Pancreas (tissue), 10 donors: ENCODE results near the gene ATXN8OS. TPM values are rescaled to one million over a fixed set of nuclear protein-coding genes. Genes with fewer than 3 reads are reported as not detected.

Experiments used
- ATAC-seq, 4 donors: fragments of 200-7000 bp; cut with Tn5 transposase; one replicate each; pipeline versions ENCODE4 v1.8.0 to v1.9.1; 2020; ENCODE audit warnings: mild to moderate bottlenecking in 4 of 4, moderate library complexity in 4 of 4
- DNase-seq, 6 donors: peaks; one replicate each; pipeline ENCODE4 v3.0.0-alpha.2; 2020
- FAIRE-seq: peaks from 2 replicates; lab custom pipeline; 2012; peaks lifted over from hg19 to GRCh38; lab: Jason Lieb, UNC
- H3K27ac ChIP-seq, 4 donors: fragments of 200-600 bp; sonication (generic); 1 replicate in 3 of 4; 2 replicates in 1 of 4; pipeline versions ENCODE4 v1.5.0 to v1.8.0; 2020
- H3K27me3 ChIP-seq, 4 donors: fragments of 200-600 bp; one replicate each; pipeline ENCODE4 v1.8.0; 2021
- H3K36me3 ChIP-seq, 3 donors: fragments of 200-600 bp; sonication (generic) in 1 of 3; one replicate each; pipeline versions ENCODE4 v1.5.0 to v1.8.0; 2020 to 2021
- H3K4me1 ChIP-seq, 3 donors: fragments of 200-600 bp; one replicate each; pipeline ENCODE4 v1.8.0; 2021
- H3K4me3 ChIP-seq, 4 donors: fragments of 200-600 bp; sonication (generic) in 2 of 4; one replicate each; pipeline versions ENCODE4 v1.5.0 to v1.8.0; 2020 to 2021
- H3K9me3 ChIP-seq, 4 donors: fragments of 200-600 bp; one replicate each; pipeline ENCODE4 v1.8.0; 2021
- CTCF ChIP-seq, 4 donors: fragments of 200-600 bp; sonication (generic) in 3 of 4; IDR thresholded peaks; one replicate each; pipeline versions ENCODE4 v1.5.0 to v1.8.0; 2021; ENCODE audit warnings: antibody characterized with exemption in 4 of 4
- WGBS, 2 donors: extraction: QIAGEN DNeasy Blood & Tissue Kit; methylation state at CpG; one replicate each; pipeline ENCODE4 v1.1.7; 2013; 5-methylcytosine and 5-hydroxymethylcytosine counted together
- intact Hi-C, 3 donors: fragments of 100-400 bp; cut with DNase I; formaldehyde crosslinking; loops; one replicate each; pipeline versions ENCODE4 v1.11.1 to v1.14.2; 2022
- polyA plus RNA-seq, 2 donors: library from polyadenylated mRNA; stranded (reverse); fragments of 200-250 nt; gene quantifications; one replicate each; pipeline ENCODE4 v1.2.3, GENCODE V29; 2013
- total RNA-seq, 6 donors: library from RNA; stranded (reverse); fragmentation: NEBNext Ultra II Directional in 4 of 6; extraction: Animal tissue kit (Norgen Biotek cat#: 25700) in 4 of 6; gene quantifications; one replicate each; pipeline versions ENCODE4 v1.2.1 to v1.2.4, GENCODE V29; 2021 to 2023
- donor health status: healthy with polysubstance abuse.
- donor health status: DM: no; HTN: no; CAD: no; lungs with moderate emphysema.
- donor health status: DM: no; HTN: no; CAD: no.
- donor health status: control.
- donor health status: control.
- donor health status: Bipolar disorder and iron deficiency.
- donor health status: DM: yes; HTN: yes; CAD: no.
- donor health status: DM: no; HTN: no; CAD: no.
- donor health status: DM: no; HTN: no; CAD: no.
- donor health status: DM: yes; HTN: yes; CAD: no.

ATXN8OS gene
- total and polyA plus RNA-seq, 8 donors: not detected

DNA sequence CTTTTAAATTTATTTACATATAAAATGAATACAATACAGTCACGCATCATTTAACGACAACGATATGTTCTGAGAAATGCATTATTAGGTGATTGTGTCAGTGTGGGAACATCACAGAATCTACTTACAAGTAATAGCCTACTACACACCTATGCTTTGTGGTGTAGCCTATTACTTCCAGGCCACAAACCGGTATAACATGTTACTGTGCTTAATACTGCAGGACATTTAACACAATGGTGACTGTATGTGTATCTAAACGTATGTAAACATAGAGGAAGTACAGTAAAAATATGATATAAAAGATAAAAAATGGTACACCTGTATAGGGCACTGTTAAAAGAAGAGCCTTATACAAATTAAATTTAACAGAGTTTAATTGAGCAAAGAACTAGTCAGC lies 63.1 kb downstream of the ATXN8OS start:
- TF ChIP-seq CTCF (IDR thresholded peaks at IDR 0.05): no peak
- 71 to 85% methylated on average over 5 of the region's 5 CpGs for WGBS, 2 donors
- DNase-seq (no peak), ATAC-seq (peak in 1 of 4 donors; percentile 19), FAIRE-seq (no peak)
- Histone ChIP-seq H3K9me3 (no peaks in the 10 kb centered on the region), H3K36me3 (no peaks in the 10 kb centered on the region), H3K4me3 (no peak overlapping the region), H3K27ac (no peak overlapping the region), H3K4me1 (no peaks in the 10 kb centered on the region), H3K27me3 (no peaks in the 10 kb centered on the region)
- intact Hi-C loops: no loop called here

DNA sequence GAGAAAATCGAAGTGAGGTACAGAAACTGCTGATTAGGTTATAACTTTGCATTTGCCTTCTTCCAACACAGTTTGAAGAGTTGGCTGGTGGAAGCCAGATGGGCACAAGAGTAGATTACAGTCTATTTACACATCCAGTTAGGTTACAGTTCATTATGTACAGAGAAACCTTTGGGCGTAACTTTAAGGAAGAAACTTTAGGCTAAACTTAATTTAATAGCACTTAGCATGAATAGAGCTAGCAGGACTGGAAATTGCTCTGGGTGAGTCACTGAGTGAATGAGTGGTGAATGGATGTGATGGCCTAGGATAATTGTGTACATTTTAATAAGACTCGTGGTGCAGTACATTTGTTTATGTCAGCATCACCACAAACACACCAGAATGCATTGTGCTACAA lies 63.5 kb downstream of the ATXN8OS start:
- 39 to 61% methylated on average over 3 of the region's 3 CpGs for WGBS, 2 donors

GRCh38 chr13:70172946-70173597 lies 65.4 kb downstream of the ATXN8OS start:
- WGBS, 2 donors: 50 to 70% methylated on average over 1 of the region's 1 CpG

More for the DNA sequence above, 63.5 kb downstream of the ATXN8OS start:
- no peak for TF ChIP-seq CTCF (IDR thresholded peaks at IDR 0.05)
- ATAC-seq (peak in 1 of 4 donors; percentile 60), DNase-seq (no peak), FAIRE-seq (no peak)
- Histone ChIP-seq H3K4me1 (no peaks in the 10 kb centered on the region), H3K27me3 (no peaks in the 10 kb centered on the region), H3K36me3 (no peaks in the 10 kb centered on the region), H3K9me3 (no peaks in the 10 kb centered on the region), H3K27ac (no peak overlapping the region), H3K4me3 (no peak overlapping the region)
- intact Hi-C loops: no loop called here

DNA sequence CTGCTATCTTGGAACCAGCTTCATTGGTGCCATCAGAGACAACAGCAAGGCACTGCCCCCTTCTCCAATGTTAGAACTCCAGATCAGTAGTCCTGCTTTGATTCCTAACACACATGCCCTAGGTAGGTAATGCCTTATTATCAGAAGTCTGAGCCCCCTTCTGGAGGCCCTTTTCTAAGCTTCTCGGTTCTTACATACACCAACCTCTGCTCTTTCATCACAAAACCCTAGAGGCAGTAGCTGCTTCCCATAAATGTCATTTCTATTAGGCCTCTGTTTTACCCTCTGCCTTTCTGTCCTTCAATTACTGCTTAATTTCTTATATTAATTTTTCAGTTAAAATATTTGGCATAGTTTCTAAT lies 66.0 kb downstream of the ATXN8OS start:
- TF ChIP-seq CTCF (IDR thresholded peaks at IDR 0.05): no peak
- H3K4me1 ChIP-seq: no peaks in the 10 kb centered on the region
- H3K27ac ChIP-seq: no peak overlapping the region
- H3K9me3 ChIP-seq: no peaks in the 10 kb centered on the region
- H3K4me3 ChIP-seq: no peak overlapping the region
- 69 to 71% methylated on average over 1 of the region's 1 CpG for WGBS, 2 donors
- intact Hi-C loops: no loop called here
- no peaks in the 10 kb centered on the region for H3K27me3 ChIP-seq
- ATAC-seq: no peak
- no peak for FAIRE-seq
- DNase-seq: no peak
- H3K36me3 ChIP-seq: no peaks in the 10 kb centered on the region

More at GRCh38 chr13:70172946-70173597, 65.4 kb downstream of the ATXN8OS start:
- no peak for TF ChIP-seq CTCF (IDR thresholded peaks at IDR 0.05)
- DNase-seq (no peak), ATAC-seq (no peak), FAIRE-seq (no peak)
- H3K9me3 ChIP-seq: no peaks in the 10 kb centered on the region
- intact Hi-C loops: no loop called here
- H3K27ac ChIP-seq: no peak overlapping the region
- H3K4me1 ChIP-seq: no peaks in the 10 kb centered on the region
- no peak overlapping the region for H3K4me3 ChIP-seq
- H3K36me3 ChIP-seq: no peaks in the 10 kb centered on the region
- no peaks in the 10 kb centered on the region for H3K27me3 ChIP-seq

DNA sequence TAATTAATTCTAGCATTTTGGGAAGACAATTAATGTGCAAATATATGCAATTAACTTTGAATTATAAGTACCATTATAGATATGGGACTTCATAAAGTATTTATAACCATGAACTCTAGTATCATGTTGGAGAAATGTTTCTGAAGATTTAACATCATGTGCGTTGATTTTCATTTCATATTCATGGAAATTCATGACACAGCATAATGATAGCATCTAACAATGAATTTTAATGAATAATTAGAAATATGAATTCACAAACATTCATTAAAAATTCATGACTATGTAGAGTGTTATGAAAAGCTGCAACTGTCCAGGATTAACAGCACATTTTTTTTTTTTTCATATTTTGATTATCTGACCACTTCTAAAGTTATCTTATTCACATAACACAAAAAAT lies 70.7 kb downstream of the ATXN8OS start:
- no peak overlapping the region for H3K27ac ChIP-seq
- DNase-seq: no peak
- H3K9me3 ChIP-seq: no peaks in the 10 kb centered on the region
- ATAC-seq: no peak
- no peaks in the 10 kb centered on the region for H3K36me3 ChIP-seq
- WGBS, 2 donors: 94 to 95% methylated on average over 1 of the region's 1 CpG
- FAIRE-seq: no peak
- no peak for TF ChIP-seq CTCF (IDR thresholded peaks at IDR 0.05)
- no peaks in the 10 kb centered on the region for H3K27me3 ChIP-seq
- intact Hi-C loops: no loop called here
- no peak overlapping the region for H3K4me3 ChIP-seq
- H3K4me1 ChIP-seq: no peaks in the 10 kb centered on the region
